H1 (cell line): ENCODE results near the gene TBC1D2B. TPM values are rescaled to one million over a fixed set of nuclear protein-coding genes. Genes with fewer than 3 reads are reported as not detected.

Experiments
- ASH2L ChIP-seq: fragments of 200-600, 300-600 bp; sonication (generic); IDR thresholded peaks from one replicate; pipeline ENCODE4 v1.7.1; 2017; ENCODE audit warnings: low read length
- BCL11A ChIP-seq, 2 experiments: IDR thresholded peaks; one replicate each; pipeline ENCODE4 v1.6.1; 2011; ENCODE audit warnings: low read depth in 2 of 2, low read length in 2 of 2, mild to moderate bottlenecking in 2 of 2
- NRF1 ChIP-seq: IDR thresholded peaks from 2 replicates; pipeline ENCODE4 v1.6.1; 2011; ENCODE audit warnings: mild to moderate bottlenecking, low read depth, low read length, improper control_type of control experiment
- RFX5 ChIP-seq: IDR thresholded peaks from 2 replicates; pipeline ENCODE4 v1.6.1; 2011; ENCODE audit warnings: low read depth, low read length, improper control_type of control experiment, borderline replicate concordance
- SUZ12 ChIP-seq: fragments of 200-600 bp; sonication (generic); IDR thresholded peaks from 2 replicates; pipeline ENCODE4 v1.6.1; 2012; ENCODE audit warnings: mild to moderate bottlenecking, inconsistent platforms, low read length, moderate library complexity, mixed read lengths
- polyA plus RNA-seq, 7 experiments: library from polyadenylated mRNA; depleted of rRNA in 3 of 7; stranded (reverse) in 5 of 7; unstranded in 2 of 7; fragments of >200 nt in 5 of 7; fragments of 200-250 nt in 2 of 7; gene quantifications; 1 replicate in 5 of 7; 2 replicates in 1 of 7; 4 replicates in 1 of 7; pipeline versions ENCODE4 v1.2.1 to v1.2.3, GENCODE V29; 2011 to 2013; ENCODE audit warnings: missing spikeins in 2 of 7, mixed read lengths in 2 of 7
- total RNA-seq: library from RNA; stranded (reverse); fragmentation: NEBNext Ultra II Directional; extraction: Animal tissue kit (Norgen Biotek cat#: 25700); gene quantifications from 2 replicates; pipeline ENCODE4 v1.2.1, GENCODE V29; 2021
- TF ChIP-seq, protein P1 (sequence below): IDR thresholded peaks from 2 replicates; pipeline ENCODE4 v1.6.1; 2011; ENCODE audit warnings: low read depth, mild to moderate bottlenecking, low read length; ENCODE audit not compliant: insufficient read depth

The TBC1D2B gene
- total and polyA plus RNA-seq, 2 of the 8 experiments (the other 6 are each of a cell fraction or from before 2014, with no cell fraction given) = 11.9 to 19.5 TPM

DNA sequence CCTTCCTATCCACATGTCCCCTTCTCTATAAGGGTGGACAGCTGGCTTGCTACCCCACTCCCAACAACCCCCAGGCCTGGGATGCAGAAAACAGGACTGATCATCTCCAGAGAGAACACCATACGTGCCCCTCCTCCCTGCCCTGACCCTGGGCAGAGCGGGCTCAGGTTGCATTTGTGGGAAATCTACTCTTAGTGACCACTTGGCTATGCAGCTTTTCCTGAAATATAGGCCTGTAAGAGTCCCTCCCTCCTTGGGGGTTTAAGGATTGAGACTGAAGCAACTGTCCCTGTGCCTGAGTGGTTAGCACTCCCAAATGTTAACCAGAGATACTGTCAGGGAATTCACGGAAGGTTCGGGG lies 26.6 kb upstream of the TBC1D2B start (continued):
- TF ChIP-seq, protein P1, sequence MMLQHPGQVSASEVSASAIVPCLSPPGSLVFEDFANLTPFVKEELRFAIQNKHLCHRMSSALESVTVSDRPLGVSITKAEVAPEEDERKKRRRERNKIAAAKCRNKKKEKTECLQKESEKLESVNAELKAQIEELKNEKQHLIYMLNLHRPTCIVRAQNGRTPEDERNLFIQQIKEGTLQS = no peak
- TF ChIP-seq BCL11A (IDR thresholded peaks at IDR 0.05; ENCODE audit: low read depth in 2 of 2, low read length in 2 of 2) (no peak), SUZ12 (no peak), RFX5 (no peak), ASH2L (no peak), NRF1 (no peak)
